NCI-H1092 treated with DMSO at 0.1 percent for 48 hours (cell line): ENCODE measurements around the gene R3HDM2.

Experiments
- DNase-seq: peaks from one replicate; lab custom pipeline; 2025; lab: John Stamatoyannopoulos, UW

The R3HDM2 gene

GRCh38 chr12:57467212-57467874 lies 36.5 kb upstream of the R3HDM2 start:
- DNase-seq = no peak

GRCh38 chr12:57465747-57466505 lies 35.1 kb upstream of the R3HDM2 start:
- no peak for DNase-seq

- DNase-seq = no peak
Observed at GRCh38 chr12:57465030-57465746, 34.3 kb upstream of the R3HDM2 start.

- DNase-seq = no peak
Observed at GRCh38 chr12:57464569-57464968, 33.7 kb upstream of the R3HDM2 start.

GRCh38 chr12:57462912-57463253 lies 32.0 kb upstream of the R3HDM2 start:
- DNase-seq = no peak

- DNase-seq = peak; percentile 71
Observed at GRCh38 chr12:57462251-57462911, 31.5 kb upstream of the R3HDM2 start.

- DNase-seq = no peak
Observed at GRCh38 chr12:57461917-57462250, 31.0 kb upstream of the R3HDM2 start.

GRCh38 chr12:57461276-57461916 lies 30.6 kb upstream of the R3HDM2 start:
- no peak for DNase-seq

GRCh38 chr12:57460841-57461275 lies 30.0 kb upstream of the R3HDM2 start:
- DNase-seq = no peak

- DNase-seq = no peak
Observed at GRCh38 chr12:57460468-57460784, 29.6 kb upstream of the R3HDM2 start.

- no peak for DNase-seq
Observed at GRCh38 chr12:57459750-57460467, 29.1 kb upstream of the R3HDM2 start, which contains the start of gene GLI1. Gene GLI1 (plus strand): TSS chr12:57459785. CDS start chr12:57463692, 3,907 bp downstream.

- peak; percentile 89 for DNase-seq
Observed at GRCh38 chr12:57459055-57459749, 28.4 kb upstream of the R3HDM2 start.

GRCh38 chr12:57458665-57459054 lies 27.8 kb upstream of the R3HDM2 start:
- DNase-seq = no peak

GRCh38 chr12:57456737-57457490 lies 26.1 kb upstream of the R3HDM2 start:
- DNase-seq = no peak

GRCh38 chr12:57456145-57456700 lies 25.4 kb upstream of the R3HDM2 start:
- DNase-seq = no peak

GRCh38 chr12:57455374-57456144 lies 24.7 kb upstream of the R3HDM2 start:
- no peak for DNase-seq

GRCh38 chr12:57454566-57455373 lies 23.9 kb upstream of the R3HDM2 start, which contains the start of gene INHBE:
Gene INHBE (plus strand): TSS chr12:57455307. CDS start chr12:57455537, 230 bp downstream.
- no peak for DNase-seq

- no peak for DNase-seq
Observed at GRCh38 chr12:57454213-57454565, 23.3 kb upstream of the R3HDM2 start.
